Mucosa of rectum (tissue), 2 donors: ENCODE measurements around the gene KCNJ10.

ENCODE experiments used
- H3K27ac ChIP-seq, 2 donors: one replicate each; pipeline ENCODE4 v1.7.0; 2013; ENCODE audit warnings: inconsistent platforms in 2 of 2, low read depth in 2 of 2, low read length in 2 of 2
- H3K27me3 ChIP-seq, 2 donors: one replicate each; pipeline ENCODE4 v1.7.0; 2013; ENCODE audit warnings: low read length in 2 of 2; ENCODE audit not compliant: control insufficient read depth in 2 of 2, insufficient read depth in 2 of 2
- H3K36me3 ChIP-seq, 2 donors: one replicate each; pipeline ENCODE4 v1.7.0; 2013; ENCODE audit warnings: low read length in 2 of 2; ENCODE audit not compliant: control insufficient read depth in 2 of 2, insufficient read depth in 2 of 2
- H3K4me1 ChIP-seq, 2 donors: one replicate each; pipeline ENCODE4 v1.7.0; 2013; ENCODE audit warnings: low read length in 2 of 2, mild to moderate bottlenecking in 1 of 2; ENCODE audit not compliant: control insufficient read depth in 2 of 2, insufficient read depth in 2 of 2
- H3K4me3 ChIP-seq, 2 donors: one replicate each; pipeline ENCODE4 v1.7.0; 2013; ENCODE audit warnings: low read length in 2 of 2
- H3K9ac ChIP-seq, 2 donors: one replicate each; pipeline ENCODE4 v1.7.0; 2013; ENCODE audit warnings: low read length in 2 of 2, low read depth in 1 of 2, mild to moderate bottlenecking in 1 of 2
- H3K9me3 ChIP-seq, 2 donors: one replicate each; pipeline ENCODE4 v1.7.0; 2013; ENCODE audit warnings: low read length in 2 of 2; ENCODE audit not compliant: control insufficient read depth in 2 of 2
- donor health status: healthy.
- donor health status: Normal muscosa, but diverticular disease.

Gene KCNJ10

GRCh38 chr1:159982280-159982679 is 87.7 kb downstream of the KCNJ10 start:
- Histone ChIP-seq H3K9ac (no peak overlapping the region), H3K4me1 (no peaks in the 10 kb centered on the region)

GRCh38 chr1:159981351-159982055 is 88.5 kb downstream of the KCNJ10 start:
- no peak overlapping the region for H3K27ac ChIP-seq
- H3K27me3 ChIP-seq, result no peaks in the 10 kb centered on the region
- H3K9ac ChIP-seq, result no peak overlapping the region

More at GRCh38 chr1:159982280-159982679, 87.7 kb downstream of the KCNJ10 start:
- no peak overlapping the region for H3K4me3 ChIP-seq
- no peaks in the 10 kb centered on the region for H3K27me3 ChIP-seq
- no peaks in the 10 kb centered on the region for H3K9me3 ChIP-seq
- no peak overlapping the region for H3K27ac ChIP-seq
- H3K36me3 ChIP-seq, result peaks cover 5 to 11% of the 10 kb centered on the region in 2 donors

GRCh38 chr1:159980786-159981185 is 89.2 kb downstream of the KCNJ10 start:
- Histone ChIP-seq H3K4me3 (no peak overlapping the region), H3K9me3 (no peaks in the 10 kb centered on the region), H3K27ac (no peak overlapping the region), H3K36me3 (peaks cover 5 to 11% of the 10 kb centered on the region in 2 donors), H3K9ac (no peak overlapping the region), H3K4me1 (no peaks in the 10 kb centered on the region), H3K27me3 (no peaks in the 10 kb centered on the region)

More at GRCh38 chr1:159981351-159982055, 88.5 kb downstream of the KCNJ10 start:
- no peaks in the 10 kb centered on the region for H3K4me1 ChIP-seq
- H3K36me3 ChIP-seq, result peaks cover 5 to 11% of the 10 kb centered on the region in 2 donors
- no peak overlapping the region for H3K4me3 ChIP-seq
- H3K9me3 ChIP-seq, result no peaks in the 10 kb centered on the region

- Histone ChIP-seq H3K9me3 (no peaks in the 10 kb centered on the region), H3K4me3 (no peak overlapping the region), H3K27me3 (no peaks in the 10 kb centered on the region), H3K27ac (no peak overlapping the region), H3K36me3 (peaks cover 5 to 11% of the 10 kb centered on the region in 2 donors), H3K9ac (no peak overlapping the region), H3K4me1 (no peaks in the 10 kb centered on the region)
Measured at GRCh38 chr1:159980076-159980475, 89.9 kb downstream of the KCNJ10 start.

GRCh38 chr1:159979257-159979656 is 90.7 kb downstream of the KCNJ10 start:
- peaks cover 5 to 11% of the 10 kb centered on the region in 2 donors for H3K36me3 ChIP-seq
- no peaks in the 10 kb centered on the region for H3K4me1 ChIP-seq
- H3K27me3 ChIP-seq, result no peaks in the 10 kb centered on the region
- no peak overlapping the region for H3K27ac ChIP-seq
- no peaks in the 10 kb centered on the region for H3K9me3 ChIP-seq
- H3K9ac ChIP-seq, result no peak overlapping the region
- H3K4me3 ChIP-seq, result no peak overlapping the region

GRCh38 chr1:159978107-159978398 is 91.9 kb downstream of the KCNJ10 start:
- H3K9ac ChIP-seq, result no peak overlapping the region
- no peak overlapping the region for H3K4me3 ChIP-seq
- H3K27me3 ChIP-seq, result no peaks in the 10 kb centered on the region
- no peaks in the 10 kb centered on the region for H3K9me3 ChIP-seq
- H3K27ac ChIP-seq, result no peak overlapping the region
- H3K4me1 ChIP-seq, result no peaks in the 10 kb centered on the region
- H3K36me3 ChIP-seq, result peaks cover 5 to 11% of the 10 kb centered on the region in 2 donors

- no peaks in the 10 kb centered on the region for H3K4me1 ChIP-seq
- H3K9me3 ChIP-seq, result no peaks in the 10 kb centered on the region
- no peak overlapping the region for H3K4me3 ChIP-seq
- no peak overlapping the region for H3K9ac ChIP-seq
- no peak overlapping the region for H3K27ac ChIP-seq
- H3K27me3 ChIP-seq, result no peaks in the 10 kb centered on the region
- peaks cover 5 to 11% of the 10 kb centered on the region in 2 donors for H3K36me3 ChIP-seq
Measured at GRCh38 chr1:159977364-159978106, 92.4 kb downstream of the KCNJ10 start.

- no peak overlapping the region for H3K4me3 ChIP-seq
- no peaks in the 10 kb centered on the region for H3K27me3 ChIP-seq
- peaks cover 13 to 22% of the 10 kb centered on the region in 2 donors for H3K4me1 ChIP-seq
- H3K27ac ChIP-seq, result no peak overlapping the region
- no peak overlapping the region for H3K9ac ChIP-seq
- no peaks in the 10 kb centered on the region for H3K36me3 ChIP-seq
- no peaks in the 10 kb centered on the region for H3K9me3 ChIP-seq
Measured at GRCh38 chr1:159974350-159974965, 95.5 kb downstream of the KCNJ10 start.

- Histone ChIP-seq H3K9ac (no peak overlapping the region), H3K27ac (no peak overlapping the region), H3K27me3 (no peaks in the 10 kb centered on the region), H3K4me3 (no peak overlapping the region), H3K36me3 (no peaks in the 10 kb centered on the region), H3K9me3 (no peaks in the 10 kb centered on the region), H3K4me1 (peaks cover 13 to 22% of the 10 kb centered on the region in 2 donors)
Measured at GRCh38 chr1:159973350-159973940, 96.5 kb downstream of the KCNJ10 start.
